Measurements from ENCODE around the gene SNAPC1.

- TF ChIP-seq EZH2 (IDR thresholded peaks at IDR 0.05) (no peak), POLR2AphosphoS5 (IDR thresholded peaks at IDR 0.05; ENCODE audit: borderline replicate concordance, low read depth, low read length) (no peak), FOXP2 (optimal IDR thresholded peaks at IDR 0.05; ENCODE audit: control extremely low read depth, extremely low read length, insufficient read depth) (no peak)
These were observed 28.2 kb upstream of the SNAPC1 start for GRCh38 chr14:61733972-61734371.
